Left colon (tissue), 2 donors: ENCODE measurements around the gene CNDP2. TPM values are rescaled to one million over a fixed set of nuclear protein-coding genes. Genes with fewer than 3 reads are reported as not detected.

Source experiments
- total RNA-seq, 2 donors: library from RNA; stranded (reverse); fragmentation: NEBNext Ultra II Directional; extraction: Animal tissue kit (Norgen Biotek cat#: 25700); gene quantifications; one replicate each; pipeline ENCODE4 v1.2.1, GENCODE V29; 2021
- donor health status: DM: no; HTN: no; CAD: no.
- donor health status: DM: yes; HTN: yes; CAD: no.

The CNDP2 gene
- total RNA-seq, 2 donors from 2014 or later, result 195 to 222 TPM

Other genes with a start within 250 kb of the CNDP2 start
- gene CYB5A, start 204.4 kb upstream of the CNDP2 start, total RNA-seq, result 100 to 1,000 TPM; 115 to 129 TPM
- gene C18orf63, start 180.5 kb upstream of the CNDP2 start, total RNA-seq, result not detected
- gene DIPK1C, start 39.1 kb upstream of the CNDP2 start, total RNA-seq, result under 1 TPM; 0.06 to 0.14 TPM
- not detected for gene CNDP1, start 38.1 kb downstream of the CNDP2 start, total RNA-seq
- gene ZNF407, start 101.5 kb downstream of the CNDP2 start, total RNA-seq, result 10 to 100 TPM; 13.0 to 13.9 TPM